WTC11 (cell line): ENCODE results near the gene CCDC81. TPM values are rescaled to one million over a fixed set of nuclear protein-coding genes. Genes with fewer than 3 reads are reported as not detected.

Source experiments
- ATAC-seq: fragments of 200-7000 bp; cut with Tn5 transposase; 2 replicates; pipeline ENCODE4 v1.10.0; 2021; ENCODE audit warnings: mild to moderate bottlenecking, moderate library complexity
- CTCF ChIA-PET: fragments of 300-600 bp; sonication (Branson Sonifier 250); formaldehyde crosslinking; loops from one replicate; lab custom pipeline; 2021; ENCODE audit warnings: antibody characterized with exemption; lab: Charles Lee
- POLR2A ChIA-PET: fragments of 350-600 bp; sonication (Branson Sonifier 250); formaldehyde crosslinking; loops from one replicate; lab custom pipeline; 2021; ENCODE audit warnings: antibody characterized with exemption; lab: Charles Lee
- DNase-seq: peaks from one replicate; pipeline ENCODE4 v3.0.0; 2021; ENCODE audit warnings: low spot score
- H3K27ac Mint-ChIP-seq: 2 replicates; pipeline ENCODE4 v1.8.0; 2021; ENCODE audit warnings: mixed read lengths
- H3K27me3 Mint-ChIP-seq: 2 replicates; pipeline ENCODE4 v1.8.0; 2021; ENCODE audit warnings: low read depth, mild to moderate bottlenecking, moderate library complexity, mixed read lengths
- H3K36me3 Mint-ChIP-seq: 2 replicates; pipeline ENCODE4 v1.8.0; 2021; ENCODE audit warnings: mixed read lengths
- H3K4me1 Mint-ChIP-seq: 2 replicates; pipeline ENCODE4 v1.8.0; 2022; ENCODE audit warnings: mixed read lengths
- H3K4me3 Mint-ChIP-seq: 2 replicates; pipeline ENCODE4 v1.8.0; 2021; ENCODE audit warnings: mild to moderate bottlenecking, moderate library complexity, mixed read lengths
- H3K9me3 Mint-ChIP-seq: 2 replicates; pipeline ENCODE4 v1.8.0; 2021; ENCODE audit warnings: mixed read lengths
- CDX4 ChIP-seq: fragments of 250-450 bp; sonication (Bioruptor Pico); IDR thresholded peaks from 2 replicates; pipeline ENCODE4 v1.9.0; 2021; ENCODE audit warnings: moderate library complexity, mild to moderate bottlenecking, inconsistent platforms, borderline replicate concordance
- CREB1 ChIP-seq: sonication (generic); formaldehyde crosslinking; IDR thresholded peaks from 2 replicates; pipeline ENCODE4 v1.8.0; 2023; ENCODE audit warnings: mild to moderate bottlenecking, missing genetic modification reagents
- FOXP1 ChIP-seq: sonication (generic); formaldehyde crosslinking; IDR thresholded peaks from 2 replicates; pipeline ENCODE4 v1.8.0; 2022; ENCODE audit warnings: missing genetic modification reagents, mild to moderate bottlenecking, moderate library complexity, borderline replicate concordance
- GRHL2 ChIP-seq: fragments of 250-450 bp; sonication (Bioruptor Pico); IDR thresholded peaks from 2 replicates; pipeline ENCODE4 v1.8.0; 2022; ENCODE audit warnings: mild to moderate bottlenecking, moderate library complexity; ENCODE audit not compliant: insufficient replicate concordance, severe bottlenecking
- IRF2 ChIP-seq: sonication (generic); formaldehyde crosslinking; IDR thresholded peaks from 2 replicates; pipeline ENCODE4 v1.8.0; 2022; ENCODE audit warnings: low read depth, missing genetic modification reagents, borderline replicate concordance
- MXD4 ChIP-seq: fragments of 250-450 bp; sonication (Bioruptor Pico); IDR thresholded peaks from 2 replicates; pipeline ENCODE4 v1.8.0; 2021; ENCODE audit warnings: mild to moderate bottlenecking, moderate library complexity, borderline replicate concordance
- MYBL2 ChIP-seq: sonication (generic); formaldehyde crosslinking; IDR thresholded peaks from 2 replicates; pipeline ENCODE4 v1.8.1; 2023; ENCODE audit warnings: mild to moderate bottlenecking, moderate library complexity, missing genetic modification reagents
- NFE2L1 ChIP-seq: sonication (generic); formaldehyde crosslinking; IDR thresholded peaks from 2 replicates; pipeline ENCODE4 v1.8.1; 2023; ENCODE audit warnings: missing genetic modification reagents
- NFYB ChIP-seq: sonication (generic); formaldehyde crosslinking; conservative IDR thresholded peaks from 2 replicates; pipeline ENCODE4 v1.8.0; 2022; ENCODE audit warnings: low read depth, missing genetic modification reagents
- NR3C1 ChIP-seq: sonication (generic); formaldehyde crosslinking; conservative IDR thresholded peaks from 2 replicates; pipeline ENCODE4 v1.8.1; 2023; ENCODE audit warnings: low read depth, mild to moderate bottlenecking, missing genetic modification reagents
- OVOL2 ChIP-seq: fragments of 250-450 bp; sonication (Bioruptor Pico); IDR thresholded peaks from 2 replicates; pipeline ENCODE4 v1.9.0; 2021; ENCODE audit warnings: mild to moderate bottlenecking, borderline replicate concordance
- RELA ChIP-seq: sonication (generic); formaldehyde crosslinking; IDR thresholded peaks from 2 replicates; pipeline ENCODE4 v1.8.1; 2022; ENCODE audit warnings: missing genetic modification reagents, mild to moderate bottlenecking, borderline replicate concordance
- SMAD3 ChIP-seq: sonication (generic); formaldehyde crosslinking; IDR thresholded peaks from 2 replicates; pipeline ENCODE4 v1.8.0; 2022; ENCODE audit warnings: missing genetic modification reagents, mild to moderate bottlenecking, borderline replicate concordance
- TEAD4 ChIP-seq: sonication (generic); formaldehyde crosslinking; IDR thresholded peaks from 2 replicates; pipeline ENCODE4 v1.8.0; 2022; ENCODE audit warnings: mild to moderate bottlenecking, missing genetic modification reagents
- ZNF138 ChIP-seq: sonication (generic); formaldehyde crosslinking; conservative IDR thresholded peaks from 2 replicates; pipeline ENCODE4 v1.8.1; 2022; ENCODE audit warnings: mild to moderate bottlenecking, moderate library complexity, missing genetic modification reagents
- total RNA-seq: library from RNA; stranded (reverse); gene quantifications from 3 replicates; pipeline ENCODE4 v1.2.3, GENCODE V29; 2021
- TF ChIP-seq, protein P1 (sequence below): fragments of 250-450 bp; sonication (Bioruptor Pico); conservative IDR thresholded peaks from 2 replicates; pipeline ENCODE4 v1.9.0; 2021; ENCODE audit warnings: mild to moderate bottlenecking
- TF ChIP-seq, protein P2 (sequence below): sonication (generic); formaldehyde crosslinking; conservative IDR thresholded peaks from 2 replicates; pipeline ENCODE4 v1.8.1; 2022; ENCODE audit warnings: mild to moderate bottlenecking, missing genetic modification reagents
- TF ChIP-seq, protein P3 (sequence below): sonication (generic); formaldehyde crosslinking; conservative IDR thresholded peaks from 2 replicates; pipeline ENCODE4 v1.8.1; 2023; ENCODE audit warnings: mild to moderate bottlenecking, low read depth, missing genetic modification reagents, moderate library complexity
- TF ChIP-seq, protein P4 (sequence below): sonication (generic); formaldehyde crosslinking; IDR thresholded peaks from 2 replicates; pipeline ENCODE4 v1.8.1; 2023; ENCODE audit warnings: mild to moderate bottlenecking, moderate library complexity, missing genetic modification reagents
- TF ChIP-seq, protein P5 (sequence below): sonication (generic); formaldehyde crosslinking; IDR thresholded peaks from 2 replicates; pipeline ENCODE4 v1.8.0; 2023; ENCODE audit warnings: missing genetic modification reagents, mild to moderate bottlenecking, borderline replicate concordance
- TF ChIP-seq, protein P6 (sequence below): sonication (generic); formaldehyde crosslinking; IDR thresholded peaks from 2 replicates; pipeline ENCODE4 v1.8.1; 2023; ENCODE audit warnings: mild to moderate bottlenecking, missing genetic modification reagents

Gene CCDC81
- total RNA-seq, 1 experiment from 2014 or later: 0.98 TPM

DNA sequence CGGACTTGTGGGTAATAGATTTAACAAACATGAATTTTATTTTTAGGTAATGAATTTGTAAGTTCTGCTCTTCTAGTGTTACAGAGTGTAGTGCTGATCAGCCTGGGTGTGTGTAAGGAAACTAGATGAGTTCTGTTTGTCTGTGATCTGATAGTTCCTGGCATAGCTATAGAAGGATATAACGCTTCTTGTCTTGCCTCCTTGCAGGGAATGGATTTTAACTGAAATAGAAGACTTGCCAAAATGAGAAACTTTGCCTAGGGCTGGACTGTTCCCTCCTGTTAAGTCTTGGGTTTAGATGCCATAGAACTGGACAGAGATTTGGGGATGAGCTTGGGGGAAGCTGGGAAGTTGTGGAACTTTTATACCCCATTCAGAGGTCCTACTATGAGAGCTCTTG is 11.6 kb downstream of the CCDC81 start:
- ChIA-PET CTCF (interaction anchor here (0.7 kb wide), 1 partner anchor 531 kb away, joined by 7 read pairs; the partner anchor contains the start of gene CCDC83), POLR2A (no interaction called here)
- Mint-ChIP-seq H3K4me3 (no peak overlapping the region), H3K27ac (no peak overlapping the region), H3K9me3 (no peaks in the 10 kb centered on the region), H3K36me3 (no peaks in the 10 kb centered on the region), H3K27me3 (no peaks in the 10 kb centered on the region), H3K4me1 (peaks cover 4% of the 10 kb centered on the region)
- no peak for ATAC-seq
- no peak for TF ChIP-seq GRHL2 (CRISPR knock-in tag)
- no peak for TF ChIP-seq OVOL2 (CRISPR knock-in tag)
- TF ChIP-seq MYBL2: no peak
- no peak for TF ChIP-seq ZNF138 (CRISPR knock-in tag)
- TF ChIP-seq, protein P1, sequence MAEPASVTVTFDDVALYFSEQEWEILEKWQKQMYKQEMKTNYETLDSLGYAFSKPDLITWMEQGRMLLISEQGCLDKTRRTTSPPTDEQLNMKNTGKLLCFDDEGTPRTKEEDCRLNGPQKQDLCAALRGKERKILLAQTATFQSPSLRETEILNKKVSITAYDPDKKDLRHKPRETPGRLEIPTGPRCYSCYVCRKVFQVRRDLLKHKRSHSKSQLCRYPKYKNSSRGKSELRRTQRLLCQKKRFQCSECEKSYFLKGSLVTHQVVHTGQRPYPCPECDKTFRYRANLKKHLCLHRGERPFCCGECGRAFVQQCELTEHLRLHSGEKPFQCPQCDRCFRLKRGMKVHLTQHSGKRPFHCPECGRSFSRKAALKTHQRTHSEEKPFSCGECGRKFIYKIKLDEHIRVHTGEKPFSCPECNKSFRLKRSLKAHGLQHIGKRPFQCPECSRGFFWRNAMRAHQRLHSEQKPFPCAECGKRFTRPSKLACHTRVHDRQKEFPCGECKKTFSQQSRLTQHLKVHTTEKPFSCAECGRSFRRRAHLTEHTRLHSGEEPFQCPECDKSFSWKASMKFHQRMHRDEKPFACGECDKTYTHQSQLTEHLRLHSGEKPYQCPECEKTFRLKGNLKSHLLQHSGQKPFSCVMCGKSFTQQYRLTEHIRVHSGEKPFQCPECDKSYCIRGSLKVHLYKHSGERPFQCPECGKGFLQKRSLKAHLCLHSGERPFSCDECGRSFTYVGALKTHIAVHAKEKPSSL (CRISPR knock-in tag): no peak
- TF ChIP-seq NR3C1 (CRISPR knock-in tag): no peak
- TF ChIP-seq, protein P2, sequence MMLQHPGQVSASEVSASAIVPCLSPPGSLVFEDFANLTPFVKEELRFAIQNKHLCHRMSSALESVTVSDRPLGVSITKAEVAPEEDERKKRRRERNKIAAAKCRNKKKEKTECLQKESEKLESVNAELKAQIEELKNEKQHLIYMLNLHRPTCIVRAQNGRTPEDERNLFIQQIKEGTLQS (CRISPR knock-in tag): no peak
- TF ChIP-seq SMAD3 (CRISPR knock-in tag): no peak
- no peak for DNase-seq

GRCh38 chr11:86386746-86387145 is 12.1 kb downstream of the CCDC81 start:
- no peak overlapping the region; the same call in 1 of the 2 replicates for H3K27ac Mint-ChIP-seq
- ATAC-seq (no peak), DNase-seq (no peak)
- H3K27me3 Mint-ChIP-seq: no peaks in the 10 kb centered on the region
- ChIA-PET POLR2A (no interaction called here), CTCF (interaction anchor here (0.7 kb wide), 1 partner anchor 532 kb away, joined by 7 read pairs; the partner anchor contains the start of gene CCDC83)
- H3K36me3 Mint-ChIP-seq: no peaks in the 10 kb centered on the region
- TF ChIP-seq MXD4 (CRISPR knock-in tag) (no peak), CREB1 (CRISPR knock-in tag) (no peak), NFE2L1 (CRISPR knock-in tag) (no peak), CDX4 (no peak), TEAD4 (no peak), NFYB (CRISPR knock-in tag) (no peak), RELA (CRISPR knock-in tag) (no peak), IRF2 (CRISPR knock-in tag) (no peak), FOXP1 (CRISPR knock-in tag) (no peak)
- TF ChIP-seq, protein P3, sequence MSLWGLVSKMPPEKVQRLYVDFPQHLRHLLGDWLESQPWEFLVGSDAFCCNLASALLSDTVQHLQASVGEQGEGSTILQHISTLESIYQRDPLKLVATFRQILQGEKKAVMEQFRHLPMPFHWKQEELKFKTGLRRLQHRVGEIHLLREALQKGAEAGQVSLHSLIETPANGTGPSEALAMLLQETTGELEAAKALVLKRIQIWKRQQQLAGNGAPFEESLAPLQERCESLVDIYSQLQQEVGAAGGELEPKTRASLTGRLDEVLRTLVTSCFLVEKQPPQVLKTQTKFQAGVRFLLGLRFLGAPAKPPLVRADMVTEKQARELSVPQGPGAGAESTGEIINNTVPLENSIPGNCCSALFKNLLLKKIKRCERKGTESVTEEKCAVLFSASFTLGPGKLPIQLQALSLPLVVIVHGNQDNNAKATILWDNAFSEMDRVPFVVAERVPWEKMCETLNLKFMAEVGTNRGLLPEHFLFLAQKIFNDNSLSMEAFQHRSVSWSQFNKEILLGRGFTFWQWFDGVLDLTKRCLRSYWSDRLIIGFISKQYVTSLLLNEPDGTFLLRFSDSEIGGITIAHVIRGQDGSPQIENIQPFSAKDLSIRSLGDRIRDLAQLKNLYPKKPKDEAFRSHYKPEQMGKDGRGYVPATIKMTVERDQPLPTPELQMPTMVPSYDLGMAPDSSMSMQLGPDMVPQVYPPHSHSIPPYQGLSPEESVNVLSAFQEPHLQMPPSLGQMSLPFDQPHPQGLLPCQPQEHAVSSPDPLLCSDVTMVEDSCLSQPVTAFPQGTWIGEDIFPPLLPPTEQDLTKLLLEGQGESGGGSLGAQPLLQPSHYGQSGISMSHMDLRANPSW (CRISPR knock-in tag): no peak
- TF ChIP-seq, protein P4, sequence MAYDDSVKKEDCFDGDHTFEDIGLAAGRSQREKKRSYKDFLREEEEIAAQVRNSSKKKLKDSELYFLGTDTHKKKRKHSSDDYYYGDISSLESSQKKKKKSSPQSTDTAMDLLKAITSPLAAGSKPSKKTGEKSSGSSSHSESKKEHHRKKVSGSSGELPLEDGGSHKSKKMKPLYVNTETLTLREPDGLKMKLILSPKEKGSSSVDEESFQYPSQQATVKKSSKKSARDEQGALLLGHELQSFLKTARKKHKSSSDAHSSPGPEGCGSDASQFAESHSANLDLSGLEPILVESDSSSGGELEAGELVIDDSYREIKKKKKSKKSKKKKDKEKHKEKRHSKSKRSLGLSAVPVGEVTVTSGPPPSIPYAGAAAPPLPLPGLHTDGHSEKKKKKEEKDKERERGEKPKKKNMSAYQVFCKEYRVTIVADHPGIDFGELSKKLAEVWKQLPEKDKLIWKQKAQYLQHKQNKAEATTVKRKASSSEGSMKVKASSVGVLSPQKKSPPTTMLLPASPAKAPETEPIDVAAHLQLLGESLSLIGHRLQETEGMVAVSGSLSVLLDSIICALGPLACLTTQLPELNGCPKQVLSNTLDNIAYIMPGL: no peak
- TF ChIP-seq, protein P5, sequence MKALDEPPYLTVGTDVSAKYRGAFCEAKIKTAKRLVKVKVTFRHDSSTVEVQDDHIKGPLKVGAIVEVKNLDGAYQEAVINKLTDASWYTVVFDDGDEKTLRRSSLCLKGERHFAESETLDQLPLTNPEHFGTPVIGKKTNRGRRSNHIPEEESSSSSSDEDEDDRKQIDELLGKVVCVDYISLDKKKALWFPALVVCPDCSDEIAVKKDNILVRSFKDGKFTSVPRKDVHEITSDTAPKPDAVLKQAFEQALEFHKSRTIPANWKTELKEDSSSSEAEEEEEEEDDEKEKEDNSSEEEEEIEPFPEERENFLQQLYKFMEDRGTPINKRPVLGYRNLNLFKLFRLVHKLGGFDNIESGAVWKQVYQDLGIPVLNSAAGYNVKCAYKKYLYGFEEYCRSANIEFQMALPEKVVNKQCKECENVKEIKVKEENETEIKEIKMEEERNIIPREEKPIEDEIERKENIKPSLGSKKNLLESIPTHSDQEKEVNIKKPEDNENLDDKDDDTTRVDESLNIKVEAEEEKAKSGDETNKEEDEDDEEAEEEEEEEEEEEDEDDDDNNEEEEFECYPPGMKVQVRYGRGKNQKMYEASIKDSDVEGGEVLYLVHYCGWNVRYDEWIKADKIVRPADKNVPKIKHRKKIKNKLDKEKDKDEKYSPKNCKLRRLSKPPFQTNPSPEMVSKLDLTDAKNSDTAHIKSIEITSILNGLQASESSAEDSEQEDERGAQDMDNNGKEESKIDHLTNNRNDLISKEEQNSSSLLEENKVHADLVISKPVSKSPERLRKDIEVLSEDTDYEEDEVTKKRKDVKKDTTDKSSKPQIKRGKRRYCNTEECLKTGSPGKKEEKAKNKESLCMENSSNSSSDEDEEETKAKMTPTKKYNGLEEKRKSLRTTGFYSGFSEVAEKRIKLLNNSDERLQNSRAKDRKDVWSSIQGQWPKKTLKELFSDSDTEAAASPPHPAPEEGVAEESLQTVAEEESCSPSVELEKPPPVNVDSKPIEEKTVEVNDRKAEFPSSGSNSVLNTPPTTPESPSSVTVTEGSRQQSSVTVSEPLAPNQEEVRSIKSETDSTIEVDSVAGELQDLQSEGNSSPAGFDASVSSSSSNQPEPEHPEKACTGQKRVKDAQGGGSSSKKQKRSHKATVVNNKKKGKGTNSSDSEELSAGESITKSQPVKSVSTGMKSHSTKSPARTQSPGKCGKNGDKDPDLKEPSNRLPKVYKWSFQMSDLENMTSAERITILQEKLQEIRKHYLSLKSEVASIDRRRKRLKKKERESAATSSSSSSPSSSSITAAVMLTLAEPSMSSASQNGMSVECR (CRISPR knock-in tag): no peak
- TF ChIP-seq, protein P6, sequence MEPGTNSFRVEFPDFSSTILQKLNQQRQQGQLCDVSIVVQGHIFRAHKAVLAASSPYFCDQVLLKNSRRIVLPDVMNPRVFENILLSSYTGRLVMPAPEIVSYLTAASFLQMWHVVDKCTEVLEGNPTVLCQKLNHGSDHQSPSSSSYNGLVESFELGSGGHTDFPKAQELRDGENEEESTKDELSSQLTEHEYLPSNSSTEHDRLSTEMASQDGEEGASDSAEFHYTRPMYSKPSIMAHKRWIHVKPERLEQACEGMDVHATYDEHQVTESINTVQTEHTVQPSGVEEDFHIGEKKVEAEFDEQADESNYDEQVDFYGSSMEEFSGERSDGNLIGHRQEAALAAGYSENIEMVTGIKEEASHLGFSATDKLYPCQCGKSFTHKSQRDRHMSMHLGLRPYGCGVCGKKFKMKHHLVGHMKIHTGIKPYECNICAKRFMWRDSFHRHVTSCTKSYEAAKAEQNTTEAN (CRISPR knock-in tag): no peak
- no peaks in the 10 kb centered on the region for H3K9me3 Mint-ChIP-seq
- peaks cover 4% of the 10 kb centered on the region for H3K4me1 Mint-ChIP-seq
- no peak overlapping the region for H3K4me3 Mint-ChIP-seq
